Globus pallidus (tissue), 1 donor: Measurements from ENCODE around the gene SLC9C2.
A peak's percentile ranks its signal among the peaks of the same experiment; 100 is the strongest.
"Not testable (repeated sequence)": the region's sequence is repeated elsewhere in the genome, so short reads cannot be mapped to it uniquely, and the experiment has no call there.

Experiments
- DNase-seq: peaks from one replicate; pipeline ENCODE4 v3.0.0-alpha.2; 2015; ENCODE audit warnings: low spot score

Gene SLC9C2

GRCh38 chr1:173481195-173481772 lies 121.6 kb downstream of the SLC9C2 start:
- DNase-seq = no peak

DNA sequence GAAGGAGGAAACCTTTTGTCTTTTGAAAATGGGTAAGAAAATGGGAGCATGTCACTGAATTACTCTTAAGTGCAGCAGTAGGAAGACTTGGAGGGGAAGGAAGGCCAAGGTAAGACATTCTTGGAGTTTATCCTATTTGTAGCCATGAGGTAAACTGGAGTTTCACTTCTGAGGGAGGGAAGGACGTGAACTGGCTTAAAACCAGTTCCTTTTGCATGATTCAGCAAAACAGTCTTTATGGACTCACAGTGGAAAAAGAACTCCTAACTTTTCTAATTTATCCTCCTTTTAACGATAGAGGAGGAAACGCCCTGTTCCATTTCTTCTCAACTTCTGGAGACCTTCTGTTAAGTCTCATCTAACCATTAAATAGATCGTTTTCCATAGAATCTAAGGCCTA lies 123.2 kb downstream of the SLC9C2 start:
- DNase-seq = no peak

GRCh38 chr1:173478094-173478674 lies 124.7 kb downstream of the SLC9C2 start:
- peak; percentile 33 for DNase-seq

DNA sequence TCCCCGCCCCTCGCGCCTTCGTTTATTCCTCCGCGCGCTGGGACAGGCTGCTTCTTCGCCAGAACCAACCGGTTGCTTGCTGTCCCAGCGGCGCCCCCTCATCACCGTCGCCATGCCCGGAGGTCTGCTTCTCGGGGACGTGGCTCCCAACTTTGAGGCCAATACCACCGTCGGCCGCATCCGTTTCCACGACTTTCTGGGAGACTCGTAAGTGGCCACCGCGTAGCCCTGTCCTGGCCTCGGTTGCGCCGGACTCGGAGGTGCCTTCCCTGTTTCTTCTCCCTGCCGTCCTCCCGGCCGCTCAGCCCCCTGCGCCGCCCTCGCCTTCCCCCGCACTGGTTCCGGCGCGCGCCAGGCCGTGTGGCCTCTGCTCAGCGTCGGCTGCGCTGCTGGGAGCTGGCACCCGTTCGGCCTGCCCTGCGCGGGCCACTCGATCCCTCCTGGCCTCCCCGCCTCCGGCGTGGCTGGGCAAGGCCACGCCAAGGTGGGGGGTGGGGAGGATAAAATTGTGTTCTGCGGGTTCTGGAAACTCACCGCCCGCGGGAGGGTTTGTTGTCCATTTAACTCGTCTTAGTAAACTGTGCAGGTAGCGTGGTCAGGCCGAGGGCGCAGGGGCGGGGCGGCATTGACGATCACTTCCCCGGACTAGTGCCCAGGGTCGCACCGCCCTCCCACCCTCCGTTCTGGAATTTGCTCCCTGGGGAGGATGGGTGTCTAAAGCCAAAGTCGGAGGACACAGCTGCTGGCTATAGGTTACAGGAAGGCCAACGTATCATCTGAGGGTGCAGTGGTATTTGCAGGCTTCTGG lies 125.4 kb downstream of the SLC9C2 start, which contains the start of gene PRDX6:
Gene PRDX6 (plus strand): TSS at position 50 of the 808 bp plus-strand sequence. CDS start 63 bp downstream, at position 113.
- DNase-seq = no peak

GRCh38 chr1:173476665-173477285 lies 126.1 kb downstream of the SLC9C2 start:
- peak; percentile 96 for DNase-seq

- DNase-seq = no peak
Measured at GRCh38 chr1:173476197-173476664, 126.6 kb downstream of the SLC9C2 start.

DNA sequence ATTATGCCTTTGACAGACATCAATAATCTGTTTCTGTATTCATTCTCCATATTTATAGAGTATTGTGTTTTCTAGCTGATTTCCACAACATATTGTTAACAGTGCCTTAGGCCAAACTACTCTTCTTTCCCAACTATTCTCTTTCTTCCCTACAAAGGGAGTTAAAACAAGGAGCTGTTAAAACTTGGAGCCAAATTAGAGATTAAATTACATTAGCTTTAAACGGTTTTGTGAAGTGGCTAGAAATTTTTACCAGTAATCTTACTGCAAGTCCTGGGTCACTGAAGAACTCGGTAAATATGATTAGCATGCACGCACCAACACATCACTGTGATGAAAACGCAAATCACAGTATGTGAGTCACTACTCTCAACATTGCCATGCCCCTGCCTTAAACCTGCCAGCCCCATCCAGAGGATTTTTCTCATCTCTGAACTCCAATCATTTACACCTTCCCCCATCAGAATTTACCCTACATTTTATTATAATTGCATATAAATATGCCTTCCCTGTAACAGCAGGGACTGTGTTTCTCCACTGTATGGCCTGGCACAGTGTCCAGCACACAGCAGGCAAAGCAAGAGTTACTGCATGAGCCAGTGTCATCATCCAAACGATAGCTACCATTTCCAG lies 127.2 kb downstream of the SLC9C2 start:
- DNase-seq = no peak

DNA sequence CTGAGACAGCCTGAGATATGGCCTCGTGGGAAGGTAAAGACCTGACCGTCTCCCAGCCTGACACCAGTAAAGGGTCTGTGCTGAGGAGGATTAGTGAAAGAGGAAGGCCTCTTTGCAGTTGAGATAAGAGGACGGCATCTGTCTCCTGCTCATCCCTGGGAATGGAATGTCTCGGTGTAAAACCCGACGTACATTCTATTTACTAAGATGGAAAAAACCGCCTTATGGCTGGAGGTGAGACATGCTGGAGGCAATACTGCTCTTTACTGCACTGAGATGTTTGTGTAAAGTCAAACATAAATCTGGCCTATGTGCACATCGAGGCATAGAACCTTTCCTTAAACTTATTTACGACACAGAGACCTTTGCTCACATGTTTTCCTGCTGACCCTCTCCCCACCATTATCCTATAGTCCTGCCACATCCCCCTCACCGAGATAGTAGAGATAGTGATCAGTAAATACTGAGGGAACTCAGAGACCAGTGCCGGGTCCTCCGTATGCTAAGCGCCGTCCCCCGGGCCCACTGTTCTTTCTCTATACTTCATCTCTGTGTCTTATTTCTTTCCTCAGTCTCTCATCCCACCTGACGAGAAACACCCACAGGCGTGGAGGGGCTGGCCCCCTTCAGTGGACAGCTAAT lies 128.0 kb downstream of the SLC9C2 start:
- DNase-seq = not testable (repeated sequence)

GRCh38 chr1:173474097-173474779 lies 128.6 kb downstream of the SLC9C2 start:
- no peak for DNase-seq

DNA sequence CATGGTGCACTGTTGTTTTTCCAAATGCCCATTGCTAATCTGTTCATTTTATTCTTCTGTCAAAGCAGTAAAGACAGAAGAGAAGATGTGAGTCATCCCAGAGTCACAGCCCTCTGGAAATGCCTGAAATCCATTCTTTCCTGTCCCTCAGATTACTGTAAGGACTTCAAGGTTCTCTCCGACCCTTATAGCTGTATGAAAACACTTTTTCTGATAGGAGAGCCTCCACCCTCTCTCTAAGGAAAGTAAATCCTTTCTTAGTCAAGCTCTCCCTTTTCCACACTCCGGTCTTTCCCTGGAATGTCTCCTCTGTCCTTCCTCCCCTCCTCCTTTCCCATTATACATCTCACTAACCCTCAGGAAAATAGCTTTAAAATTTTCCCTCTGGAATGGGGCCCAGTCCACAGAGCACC lies 129.3 kb downstream of the SLC9C2 start:
- DNase-seq = no peak

DNA sequence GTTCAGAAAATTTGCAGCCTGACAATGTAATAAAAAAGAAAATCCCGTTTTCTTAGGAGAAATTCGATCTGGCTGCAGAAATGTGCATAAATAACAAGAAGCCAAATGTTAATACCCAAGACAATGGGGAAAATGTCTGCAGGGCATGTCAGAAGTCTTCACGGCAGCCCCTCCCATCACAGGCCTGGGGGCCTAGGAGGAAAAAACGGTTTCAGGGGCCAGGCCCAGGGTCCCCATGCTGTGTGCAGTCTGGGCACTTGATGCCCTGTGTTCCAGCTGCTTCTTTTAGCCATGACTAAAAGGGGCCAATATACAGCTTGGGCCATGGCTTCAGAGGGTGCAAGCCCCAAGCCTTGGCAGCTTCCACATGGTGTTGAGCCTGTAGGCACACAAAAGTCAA lies 132.3 kb downstream of the SLC9C2 start:
- no peak for DNase-seq

DNA sequence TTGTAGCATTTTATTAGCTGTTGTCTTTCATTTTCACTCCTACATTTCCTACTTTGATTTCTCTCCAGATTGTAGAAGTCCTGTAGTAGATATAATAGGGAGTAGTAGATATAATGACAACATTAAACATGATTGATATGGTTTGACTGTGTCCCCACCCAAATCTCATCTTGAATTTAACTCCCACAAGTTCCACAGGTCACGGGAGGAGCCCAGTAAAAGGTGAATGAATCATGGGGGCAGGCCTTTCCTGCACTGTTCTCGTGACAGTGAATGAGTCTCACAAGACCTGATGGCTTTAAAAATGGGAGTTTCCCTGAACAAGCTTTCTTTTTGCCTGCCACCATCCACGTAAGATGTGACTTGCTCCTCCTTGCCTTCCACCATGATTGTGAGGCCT lies 133.2 kb downstream of the SLC9C2 start:
- no peak for DNase-seq

- DNase-seq = no peak
Measured at GRCh38 chr1:173467426-173467825, 135.4 kb downstream of the SLC9C2 start.

DNA sequence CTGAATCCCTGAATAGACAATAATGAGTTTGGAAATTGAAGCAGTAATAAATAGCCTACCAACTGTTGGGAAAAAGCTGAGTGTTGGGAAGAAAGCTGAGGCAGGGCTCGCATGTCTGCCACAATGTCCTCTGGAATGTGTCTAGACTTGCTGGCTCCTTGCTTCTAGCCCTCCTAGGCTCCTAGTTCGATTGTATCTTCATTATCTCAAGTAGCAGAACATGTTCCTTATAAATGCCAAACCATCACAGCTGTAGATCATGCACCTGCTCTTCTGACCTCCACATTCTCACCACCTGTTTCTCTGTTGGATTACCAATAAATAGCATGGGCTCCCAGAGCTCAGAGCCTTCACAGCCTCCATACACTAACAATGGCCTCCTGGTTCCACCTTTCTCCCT lies 138.7 kb downstream of the SLC9C2 start:
- not testable (repeated sequence) for DNase-seq

GRCh38 chr1:173462666-173463065 lies 140.2 kb downstream of the SLC9C2 start:
- not testable (repeated sequence) for DNase-seq

GRCh38 chr1:173459885-173460284 lies 143.0 kb downstream of the SLC9C2 start:
- no peak for DNase-seq

DNA sequence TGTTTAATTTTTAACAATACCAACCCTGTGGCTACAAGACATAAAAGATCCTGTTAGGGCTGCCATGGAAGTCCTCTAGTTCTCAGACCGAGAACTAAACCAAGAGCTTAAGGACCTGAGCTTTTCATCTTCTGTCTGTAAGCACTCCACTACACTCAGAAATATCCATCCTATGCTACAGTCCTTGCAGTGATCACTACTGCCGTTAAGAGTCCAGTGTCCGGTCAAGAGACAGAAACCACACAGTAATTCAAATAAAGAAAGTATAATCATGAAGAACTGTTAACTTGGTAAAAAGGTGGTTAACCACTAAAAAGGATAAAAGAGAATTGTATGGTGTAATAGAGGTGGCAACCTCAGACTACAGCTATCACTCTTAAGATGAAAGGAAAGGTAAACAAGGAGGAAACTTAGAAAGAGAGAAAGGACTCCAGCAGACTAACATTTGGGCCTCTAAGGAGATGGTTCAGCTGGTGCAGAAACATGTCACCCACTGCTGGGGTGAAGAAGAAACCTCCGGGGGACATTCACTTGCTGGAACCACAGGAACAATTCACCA lies 147.8 kb downstream of the SLC9C2 start:
- no peak for DNase-seq

GRCh38 chr1:173453982-173454381 lies 148.9 kb downstream of the SLC9C2 start:
- no peak for DNase-seq

DNA sequence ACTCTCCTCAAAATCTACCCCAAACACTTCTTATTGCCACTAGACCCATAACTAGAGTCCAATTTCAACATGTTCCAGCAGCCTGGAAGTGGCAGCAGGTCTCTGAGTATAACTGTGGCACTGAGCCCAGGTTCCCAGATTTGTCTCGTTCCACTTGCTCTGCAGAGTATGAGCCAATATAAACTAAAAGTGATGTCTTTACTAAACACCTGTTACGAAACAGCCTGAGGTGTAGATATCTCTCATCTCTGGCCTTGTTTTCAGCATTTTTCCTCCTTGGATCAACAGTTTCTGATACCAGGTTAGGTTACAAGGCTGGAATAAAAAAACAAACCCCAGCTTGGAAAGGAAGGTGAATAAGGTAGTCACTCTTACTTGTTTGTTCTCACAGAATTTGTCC lies 150.9 kb downstream of the SLC9C2 start:
- peak; percentile 17 for DNase-seq
